NCI-H2196 (cell line): Measurements from ENCODE around the gene MYL6B.
"Not testable (repeated sequence)": the region's sequence is repeated elsewhere in the genome, so short reads cannot be mapped to it uniquely, and the experiment has no call there.

Experiments
- DNase-seq: peaks from one replicate; lab custom pipeline; 2025; ENCODE audit not compliant: unreplicated experiment; lab: John Stamatoyannopoulos, UW

Gene MYL6B

GRCh38 chr12:56151672-56152131 is 685 bp upstream of the MYL6B start:
- DNase-seq: peak; percentile 70

GRCh38 chr12:56152756-56153677 is 630 bp downstream of the MYL6B start:
- DNase-seq: no peak

GRCh38 chr12:56153678-56154065 is 1.3 kb downstream of the MYL6B start:
- DNase-seq: no peak

- no peak for DNase-seq
Measured at GRCh38 chr12:56154246-56154771, 1.9 kb downstream of the MYL6B start.

GRCh38 chr12:56154818-56155217 is 2.4 kb downstream of the MYL6B start:
- no peak for DNase-seq

GRCh38 chr12:56155256-56155845 is 3.0 kb downstream of the MYL6B start:
- DNase-seq: no peak

GRCh38 chr12:56156464-56157200 is 4.2 kb downstream of the MYL6B start:
- not testable (repeated sequence) for DNase-seq

GRCh38 chr12:56157201-56158028 is 5.0 kb downstream of the MYL6B start:
- peak; percentile 90 for DNase-seq

- DNase-seq: peak; percentile 97
Measured at GRCh38 chr12:56158029-56158925, 5.9 kb downstream of the MYL6B start, which contains the start of gene MYL6. MYL6 (plus strand) TSS chr12:56158359; CDS start chr12:56158402, 43 bp downstream.

- peak; percentile 42 for DNase-seq
Measured at GRCh38 chr12:56158926-56159461, 6.6 kb downstream of the MYL6B start.

- DNase-seq: no peak
Measured at GRCh38 chr12:56159482-56160192, 7.2 kb downstream of the MYL6B start.

GRCh38 chr12:56160193-56160763 is 7.9 kb downstream of the MYL6B start:
- no peak for DNase-seq

- no peak for DNase-seq
Measured at GRCh38 chr12:56160894-56161689, 8.7 kb downstream of the MYL6B start.

GRCh38 chr12:56161690-56162351 is 9.4 kb downstream of the MYL6B start:
- DNase-seq: no peak

GRCh38 chr12:56162468-56163290 is 10.3 kb downstream of the MYL6B start:
- DNase-seq: no peak
